Right hindlimb (tissue), 1 donor: Measurements from ENCODE around the gene ZNF660.
"Not testable (repeated sequence)": the region's sequence is repeated elsewhere in the genome, so short reads cannot be mapped to it uniquely, and the experiment has no call there.

Experiments used
- DNase-seq: peaks from one replicate; pipeline ENCODE4 v3.0.0-alpha.2; 2018

ZNF660 gene

DNA sequence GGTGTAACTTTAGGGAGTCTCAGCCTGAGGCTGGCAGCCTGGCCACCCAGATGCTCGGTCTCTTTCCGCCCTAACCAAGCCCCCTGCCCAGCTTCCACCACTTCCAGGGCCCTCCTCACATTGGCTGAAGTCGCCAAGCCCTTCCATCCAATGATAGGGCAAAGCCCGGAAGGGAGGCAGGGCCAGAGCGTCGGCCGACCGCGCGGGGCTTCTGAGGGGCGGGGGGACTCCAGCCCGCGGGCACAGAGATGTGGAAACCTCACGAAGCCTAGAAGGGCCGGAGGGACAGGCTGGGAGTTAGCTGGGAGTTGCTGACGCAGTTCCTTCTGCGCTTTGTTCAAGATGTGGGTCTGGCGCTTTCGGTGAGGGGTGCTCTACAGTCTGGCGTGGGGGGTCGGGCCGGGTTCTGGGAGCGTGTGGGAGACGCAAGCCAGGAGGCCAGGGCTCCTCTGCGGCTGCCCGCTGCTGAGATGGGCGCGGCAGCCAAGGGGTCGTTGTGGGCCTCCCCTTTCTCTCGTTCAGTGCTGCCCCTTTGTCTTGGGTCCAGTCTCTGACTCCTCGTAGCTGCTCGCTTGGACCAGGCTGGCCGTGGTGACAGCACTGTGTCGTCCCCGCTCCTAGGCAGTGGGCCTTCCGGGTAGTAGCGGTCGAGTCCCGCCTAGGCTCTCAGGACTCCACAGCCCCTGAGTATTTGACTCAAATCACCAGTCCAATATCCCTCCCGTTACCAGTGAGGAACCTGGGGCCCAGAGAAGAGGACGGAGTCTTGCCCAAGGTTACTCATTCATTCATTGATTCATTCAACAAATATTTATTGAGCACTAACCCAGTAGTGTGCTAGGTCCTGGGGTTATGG is at the start of gene ZNF660:
ZNF660 (plus strand) TSS at position 319 of the 856 bp plus-strand sequence. CDS start 9,230 bp downstream, outside the sequence.
- DNase-seq, result peak; percentile 91

DNA sequence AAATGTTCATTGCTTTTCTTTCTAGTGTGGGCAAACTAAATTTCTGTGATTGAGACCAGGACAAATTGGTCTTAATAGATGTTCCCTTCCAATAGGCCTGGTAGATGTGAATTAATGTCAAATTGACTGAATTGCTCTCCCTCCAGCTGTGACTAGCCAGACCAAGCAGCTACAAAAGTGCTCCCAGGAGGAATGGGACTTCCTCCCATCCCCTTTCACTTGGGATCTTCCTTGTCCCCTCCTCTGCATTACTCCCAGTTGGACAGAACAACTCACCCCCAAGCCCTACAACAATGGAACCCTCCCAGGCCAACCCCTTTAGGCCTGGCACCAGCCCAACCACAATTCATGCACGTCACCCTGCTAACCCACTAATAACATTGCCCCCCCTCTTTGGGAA is 49.4 kb upstream of the ZNF660 start:
- DNase-seq, result no peak

DNA sequence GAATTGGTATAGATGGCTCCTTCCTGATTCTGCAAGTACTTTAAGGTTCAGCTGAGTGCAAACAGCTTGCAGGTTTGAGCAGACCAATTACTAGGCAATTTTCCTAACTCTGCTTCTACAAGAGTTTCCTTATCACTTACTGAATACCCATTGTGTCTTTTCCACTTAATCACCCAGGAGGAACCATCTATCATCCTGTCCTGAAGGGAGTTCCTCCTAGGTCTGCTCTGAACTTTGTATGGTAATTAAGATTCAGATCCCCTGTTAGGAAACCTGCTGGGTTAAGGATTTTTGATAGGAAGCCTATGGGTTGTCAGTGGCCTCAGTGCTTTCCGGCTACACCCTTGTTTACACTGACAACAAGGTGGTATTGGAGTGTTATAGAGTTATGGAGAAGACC is 40.0 kb upstream of the ZNF660 start:
- DNase-seq, result not testable (repeated sequence)

DNA sequence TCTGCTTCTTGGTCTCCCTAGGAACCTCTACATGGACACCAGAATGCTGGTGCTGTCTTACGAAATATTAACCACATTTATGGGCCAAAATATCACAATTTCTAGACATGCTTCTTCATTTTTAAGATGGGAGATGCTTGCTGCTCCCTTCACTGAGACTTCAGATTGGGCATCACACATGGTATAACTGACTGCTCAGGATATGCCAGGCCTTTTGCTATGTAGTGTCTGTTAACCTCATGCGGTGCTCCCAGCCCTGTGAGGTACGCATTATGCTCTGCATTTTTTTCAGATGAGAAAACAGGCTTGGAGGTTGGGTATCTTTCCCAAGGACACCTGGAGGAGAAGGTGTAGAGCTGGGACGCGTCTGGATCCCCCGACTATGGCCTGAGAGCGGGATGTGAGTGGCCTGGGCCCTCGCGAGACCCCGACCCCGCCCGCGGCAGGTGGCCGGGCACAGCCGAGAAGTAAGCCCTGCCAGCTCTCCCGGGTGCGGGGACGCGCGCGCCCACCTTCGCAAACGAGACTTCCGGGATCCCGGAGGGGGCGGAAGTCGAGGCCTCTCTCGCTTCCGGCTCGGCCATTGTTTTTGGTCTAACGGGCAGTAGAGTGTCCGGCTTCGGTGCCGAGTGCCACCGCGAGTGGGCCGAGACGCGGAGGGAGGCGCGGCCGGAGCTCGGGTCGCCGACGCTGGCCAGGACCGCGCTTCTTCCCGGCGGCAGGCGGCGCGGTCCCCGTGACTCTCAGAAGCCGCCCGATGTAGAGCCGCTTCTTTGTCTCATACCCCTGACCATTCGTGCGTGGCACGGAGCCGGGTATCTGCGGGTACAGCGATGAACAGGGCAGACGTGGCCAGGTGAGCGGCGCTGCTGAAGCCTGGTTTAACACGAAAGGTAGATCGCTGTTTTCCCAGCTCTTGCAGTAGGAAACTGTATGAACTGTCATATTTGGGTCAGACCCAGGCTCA is 29.9 kb upstream of the ZNF660 start, which contains the start of gene ZKSCAN7:
ZKSCAN7 (plus strand) TSS at position 568 of the 967 bp plus-strand sequence. CDS start 1,855 bp downstream, outside the sequence.
- peak; percentile 81 for DNase-seq

DNA sequence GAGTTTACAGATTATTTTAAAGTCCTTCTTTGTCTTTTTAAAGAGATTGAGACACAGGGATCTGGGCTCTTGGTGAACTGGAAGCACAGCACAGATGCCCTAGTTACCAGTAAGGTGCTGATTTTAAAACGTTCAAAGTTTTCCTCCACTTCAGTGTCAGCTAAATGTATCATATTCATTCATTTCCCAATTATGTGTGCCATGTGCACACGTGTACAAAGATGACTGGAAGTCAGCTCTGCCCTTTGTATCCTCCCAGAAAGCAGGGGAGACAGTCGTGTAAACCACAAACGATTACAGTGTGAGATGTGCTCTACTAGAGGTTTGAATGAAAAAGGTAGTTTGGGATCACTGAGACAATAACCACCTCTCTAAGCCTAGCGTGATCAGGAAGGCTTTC is 29.0 kb upstream of the ZNF660 start:
- DNase-seq, result no peak

DNA sequence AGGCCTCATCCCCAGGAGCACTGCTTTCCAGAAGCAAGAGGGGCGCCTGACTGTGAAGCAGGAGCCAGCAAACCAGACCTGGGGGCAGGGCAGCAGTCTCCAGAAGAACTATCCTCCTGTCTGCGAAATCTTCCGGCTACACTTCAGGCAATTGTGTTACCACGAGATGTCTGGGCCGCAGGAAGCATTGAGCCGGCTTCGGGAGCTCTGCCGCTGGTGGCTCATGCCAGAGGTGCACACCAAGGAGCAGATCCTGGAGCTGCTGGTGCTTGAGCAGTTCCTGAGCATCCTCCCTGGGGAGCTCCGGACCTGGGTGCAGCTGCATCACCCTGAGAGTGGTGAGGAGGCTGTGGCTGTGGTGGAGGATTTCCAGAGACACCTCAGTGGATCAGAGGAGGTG is 27.7 kb upstream of the ZNF660 start:
- no peak for DNase-seq

DNA sequence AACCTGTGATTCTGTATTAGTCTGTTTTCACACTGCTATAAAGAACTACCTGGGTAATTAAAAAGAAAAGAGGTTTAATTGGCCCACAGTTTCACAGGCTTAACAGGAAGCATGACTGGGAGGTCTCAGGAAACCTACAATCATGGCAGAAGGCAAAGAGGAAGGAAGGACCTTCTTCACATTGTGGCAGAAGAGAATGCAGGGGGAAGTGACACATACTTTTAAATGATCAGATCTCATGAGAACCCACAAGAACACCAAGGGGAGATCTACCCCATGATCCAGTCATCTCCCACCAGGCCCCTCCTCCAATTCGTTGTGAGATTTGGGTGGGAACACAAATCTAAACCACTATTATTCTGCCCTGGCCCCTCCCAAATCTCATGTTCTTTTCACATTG is 23.7 kb upstream of the ZNF660 start:
- DNase-seq, result no peak

DNA sequence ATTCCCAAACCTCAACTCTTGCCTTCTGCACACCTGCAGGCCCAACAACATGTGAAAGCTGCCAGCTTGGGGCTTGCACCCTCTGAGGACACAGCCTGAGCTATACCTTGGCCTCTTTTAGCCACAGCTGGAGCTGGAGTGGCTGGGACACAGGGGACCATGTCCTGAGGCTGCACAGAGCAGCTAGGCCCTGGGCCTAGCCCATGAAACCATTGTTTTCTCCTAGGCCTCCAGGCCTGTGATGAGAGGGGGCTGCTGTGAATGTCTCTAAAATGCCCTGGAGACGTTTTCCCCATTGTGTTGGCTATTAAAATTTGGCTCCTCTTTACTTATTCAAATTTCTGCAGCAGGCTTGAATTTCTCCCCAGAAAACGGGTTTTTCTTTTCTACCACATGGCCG is 22.6 kb upstream of the ZNF660 start:
- no peak for DNase-seq

DNA sequence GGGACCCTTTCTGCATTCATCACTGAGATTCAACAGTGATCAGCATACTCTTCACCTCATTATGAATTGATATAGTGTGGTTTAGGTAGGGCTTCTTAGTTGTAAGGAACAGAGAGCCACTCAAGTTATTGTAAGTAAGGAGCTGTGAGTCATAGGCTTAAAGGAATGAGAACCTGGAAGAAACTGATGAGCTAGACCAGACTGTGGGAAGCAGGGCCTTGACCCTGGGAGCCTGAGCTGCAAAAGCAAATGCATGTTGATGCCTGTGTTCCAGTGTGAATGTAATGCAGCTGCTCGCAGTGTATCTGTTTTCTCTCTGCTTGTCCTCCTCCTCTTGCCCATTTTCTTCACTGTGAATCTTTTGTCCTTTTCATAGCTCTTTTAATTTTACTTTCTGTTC is 16.2 kb upstream of the ZNF660 start:
- no peak for DNase-seq

DNA sequence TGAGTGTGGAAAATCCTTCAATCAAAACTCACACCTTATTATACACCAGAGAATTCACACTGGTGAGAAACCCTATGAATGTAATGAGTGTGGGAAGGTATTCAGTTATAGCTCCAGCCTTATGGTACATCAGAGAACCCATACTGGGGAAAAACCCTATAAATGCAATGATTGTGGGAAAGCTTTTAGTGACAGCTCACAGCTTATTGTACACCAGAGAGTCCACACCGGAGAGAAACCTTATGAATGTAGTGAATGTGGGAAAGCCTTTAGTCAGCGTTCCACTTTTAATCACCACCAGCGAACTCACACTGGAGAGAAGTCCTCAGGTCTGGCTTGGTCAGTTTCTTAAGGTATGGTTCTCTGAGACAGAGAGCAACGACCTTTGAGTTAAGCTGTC is 13.7 kb upstream of the ZNF660 start:
- no peak for DNase-seq

DNA sequence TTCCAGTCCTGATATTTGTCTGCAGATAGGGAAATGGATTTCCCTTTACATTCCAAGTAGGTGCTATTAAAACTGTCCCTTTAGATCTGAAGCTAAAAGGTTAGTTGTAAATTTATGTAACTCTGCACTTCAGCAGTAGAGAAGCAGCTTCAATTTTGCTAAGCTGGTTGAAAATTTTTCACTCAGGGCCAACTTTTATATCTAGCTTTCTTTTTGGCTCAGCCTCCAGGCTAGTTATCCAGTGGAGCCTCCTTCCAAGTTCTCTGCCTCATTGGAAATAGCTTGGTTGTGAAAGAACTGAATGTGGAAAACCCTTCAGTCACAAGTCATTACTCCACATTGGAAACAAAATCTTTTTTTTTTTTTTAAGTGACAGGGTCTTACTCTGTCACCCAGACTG is 8.2 kb upstream of the ZNF660 start:
- peak; percentile 25 for DNase-seq

DNA sequence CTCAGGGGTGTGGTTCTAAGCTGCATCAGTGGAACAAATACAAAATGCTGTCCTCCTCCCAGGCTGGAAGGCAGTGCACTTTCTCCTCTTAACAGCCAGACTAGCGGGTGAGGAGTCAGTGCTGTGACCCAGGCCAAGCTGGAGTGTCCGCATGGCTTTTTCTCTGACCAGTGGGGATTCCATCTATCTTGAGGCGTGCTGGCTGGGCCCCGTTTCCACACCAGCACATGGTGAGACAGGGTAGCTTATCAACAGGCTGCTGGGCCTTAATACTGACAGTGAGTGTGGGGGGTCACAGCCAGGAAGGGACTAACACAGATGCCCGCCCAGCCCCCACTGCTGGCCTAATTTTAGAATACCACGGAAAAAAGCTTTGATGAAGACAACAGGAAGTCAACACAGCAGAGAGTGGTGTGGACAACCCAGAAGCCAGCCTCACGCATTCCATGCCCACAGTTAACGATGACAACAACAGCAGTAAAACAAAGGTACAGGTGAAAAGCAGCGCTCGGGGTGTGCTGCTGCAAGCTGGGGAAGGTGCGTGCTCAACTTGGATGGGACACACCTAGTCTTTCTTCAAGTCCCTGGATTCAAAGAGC is 7.3 kb upstream of the ZNF660 start:
- not testable (repeated sequence) for DNase-seq

DNA sequence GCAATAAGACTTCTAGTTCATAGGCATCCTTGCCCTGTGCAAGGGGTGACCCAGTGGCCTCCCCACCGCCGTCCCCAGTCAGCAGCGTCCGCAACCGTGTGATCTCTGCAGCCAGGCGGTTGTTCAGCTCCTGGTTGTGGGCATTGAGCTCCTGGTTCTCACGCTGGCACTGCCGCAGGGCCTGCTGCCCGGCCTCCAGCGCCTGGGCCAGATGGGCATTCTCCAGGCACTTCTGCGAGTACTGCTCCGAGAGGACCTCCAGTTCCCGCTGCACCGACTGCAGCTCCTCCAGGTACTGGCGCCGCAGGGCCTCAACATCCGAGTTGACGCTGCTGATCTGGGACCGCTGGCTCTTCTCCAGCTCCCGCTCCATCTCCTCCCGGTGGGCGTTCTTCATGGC is 6.4 kb upstream of the ZNF660 start:
- not testable (repeated sequence) for DNase-seq

DNA sequence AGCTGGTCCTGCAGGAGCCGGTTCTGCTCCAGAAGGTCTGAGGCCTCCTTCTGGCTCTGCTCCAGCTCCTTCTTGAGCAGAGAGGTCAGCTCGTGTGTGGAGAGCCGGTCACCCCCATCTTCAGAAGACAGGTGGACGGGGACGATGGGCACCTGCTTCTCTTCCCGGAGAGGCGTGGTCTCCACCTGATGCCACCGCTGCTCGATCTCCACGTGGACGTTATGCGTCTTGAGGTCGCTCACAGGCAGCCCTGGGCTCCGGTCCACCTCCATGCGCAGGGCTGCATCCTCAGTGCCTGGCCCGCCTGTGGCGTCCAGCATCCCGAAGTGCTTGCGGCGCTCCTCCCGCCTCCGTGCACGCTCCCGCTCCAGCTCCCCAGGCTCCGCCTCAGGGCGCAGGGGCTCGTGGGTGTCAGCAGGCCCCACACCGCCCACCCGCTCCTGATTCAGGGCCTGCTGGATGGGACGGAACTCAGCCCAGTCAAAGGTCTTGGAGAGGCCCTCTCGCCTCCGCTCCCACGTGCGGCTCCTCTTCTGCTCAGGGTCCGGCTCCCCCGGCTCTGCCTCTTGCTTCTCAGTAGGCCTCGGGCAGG is 5.7 kb upstream of the ZNF660 start:
- DNase-seq, result not testable (repeated sequence)

DNA sequence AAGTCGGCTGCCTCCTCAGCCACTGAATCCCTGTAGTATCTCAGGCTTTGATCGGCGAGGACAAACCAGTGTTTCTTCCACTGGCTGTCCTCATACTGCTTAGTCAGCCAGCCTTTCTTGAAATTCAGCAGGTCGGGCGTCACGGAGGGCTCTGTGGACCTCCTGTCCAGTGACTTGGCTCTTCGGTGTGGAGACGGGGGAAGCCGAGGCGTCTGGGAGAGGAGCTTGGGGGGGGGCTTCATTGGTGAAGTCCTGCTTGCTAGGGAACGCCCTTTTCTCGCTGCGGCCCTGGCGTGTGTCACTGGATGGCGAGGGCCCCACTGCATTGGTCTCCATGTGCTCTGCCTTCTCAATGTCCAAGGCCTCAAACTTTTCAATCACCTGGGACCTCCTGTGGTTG is 5.0 kb upstream of the ZNF660 start:
- not testable (repeated sequence) for DNase-seq

DNA sequence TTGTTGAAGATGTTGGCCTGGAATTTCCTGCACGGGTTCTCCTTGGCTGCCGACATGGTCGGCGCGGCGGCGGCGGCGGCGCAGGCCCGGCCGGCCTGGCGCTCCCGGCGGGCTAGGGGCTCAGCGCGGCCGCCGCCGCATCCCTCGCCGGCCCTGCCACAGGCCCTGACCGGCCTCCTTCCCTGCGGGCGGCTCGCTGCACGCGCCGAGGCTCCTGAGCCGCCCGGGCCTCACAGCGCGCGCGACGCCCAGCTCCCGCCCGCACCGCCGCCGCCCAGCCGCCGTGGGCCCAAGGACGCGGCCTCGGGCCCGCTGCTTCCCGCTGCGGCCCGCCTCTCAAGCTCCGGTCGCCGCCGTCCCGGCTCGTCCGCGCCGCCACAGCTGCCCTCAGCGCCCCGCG is 3.8 kb upstream of the ZNF660 start:
- DNase-seq, result not testable (repeated sequence)

DNA sequence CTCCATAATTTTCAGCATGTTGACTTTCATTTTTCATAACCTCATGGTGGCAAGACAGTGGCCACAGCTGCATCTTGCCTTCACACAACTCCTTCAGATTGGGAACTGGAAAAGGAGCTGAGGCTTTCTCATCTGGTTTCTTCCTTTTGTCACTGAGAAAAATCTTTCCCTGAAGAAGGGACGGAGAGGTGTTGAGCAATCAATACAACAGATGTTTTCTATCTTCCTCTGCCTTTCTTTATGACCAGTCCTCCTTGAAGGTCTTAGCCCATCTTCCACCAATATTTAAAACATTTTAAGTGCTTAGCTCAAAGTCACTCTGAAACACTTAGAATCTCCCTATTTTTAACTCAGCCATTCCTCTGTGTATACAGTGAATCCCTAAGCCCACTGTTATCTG is 11.9 kb downstream of the ZNF660 start:
- DNase-seq, result no peak

DNA sequence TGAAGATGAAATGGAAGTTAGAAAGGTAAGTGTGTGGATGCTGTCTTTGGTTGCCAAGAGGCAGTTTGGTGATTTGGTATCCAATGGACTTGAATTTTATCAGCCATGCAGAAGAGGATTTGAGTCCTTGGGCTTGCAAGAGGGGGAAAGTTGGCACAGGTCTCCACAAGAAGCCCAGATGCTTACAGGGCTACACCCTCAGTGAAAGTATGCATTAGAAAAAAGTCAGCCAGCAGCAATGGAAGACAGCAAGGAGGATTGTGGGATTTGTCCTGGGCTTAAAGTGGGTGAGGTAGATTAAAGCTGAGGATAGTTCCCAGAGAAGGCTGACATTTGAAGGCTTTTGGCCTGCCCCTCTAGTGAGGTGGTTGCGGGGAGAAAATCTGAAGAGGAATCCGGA is 17.0 kb downstream of the ZNF660 start:
- DNase-seq, result no peak

DNA sequence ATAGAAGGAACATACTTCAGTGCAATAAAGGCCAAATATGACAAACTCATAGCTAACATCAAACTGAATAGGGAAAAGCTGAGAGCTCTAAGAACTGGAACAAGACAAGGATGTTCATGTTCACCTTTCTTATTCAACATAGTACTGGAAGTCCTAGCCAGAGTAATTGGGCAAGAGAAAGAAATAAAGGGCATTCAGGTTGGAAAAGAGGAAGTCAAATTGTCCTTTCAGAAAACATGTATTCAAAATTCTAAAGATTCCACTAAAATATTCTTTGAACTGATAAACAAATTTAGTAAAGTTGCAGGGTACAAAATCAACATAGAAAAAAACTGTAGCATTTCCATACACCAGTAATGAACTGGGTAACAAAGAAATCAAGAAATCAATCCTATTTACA is 27.9 kb downstream of the ZNF660 start:
- no peak for DNase-seq

DNA sequence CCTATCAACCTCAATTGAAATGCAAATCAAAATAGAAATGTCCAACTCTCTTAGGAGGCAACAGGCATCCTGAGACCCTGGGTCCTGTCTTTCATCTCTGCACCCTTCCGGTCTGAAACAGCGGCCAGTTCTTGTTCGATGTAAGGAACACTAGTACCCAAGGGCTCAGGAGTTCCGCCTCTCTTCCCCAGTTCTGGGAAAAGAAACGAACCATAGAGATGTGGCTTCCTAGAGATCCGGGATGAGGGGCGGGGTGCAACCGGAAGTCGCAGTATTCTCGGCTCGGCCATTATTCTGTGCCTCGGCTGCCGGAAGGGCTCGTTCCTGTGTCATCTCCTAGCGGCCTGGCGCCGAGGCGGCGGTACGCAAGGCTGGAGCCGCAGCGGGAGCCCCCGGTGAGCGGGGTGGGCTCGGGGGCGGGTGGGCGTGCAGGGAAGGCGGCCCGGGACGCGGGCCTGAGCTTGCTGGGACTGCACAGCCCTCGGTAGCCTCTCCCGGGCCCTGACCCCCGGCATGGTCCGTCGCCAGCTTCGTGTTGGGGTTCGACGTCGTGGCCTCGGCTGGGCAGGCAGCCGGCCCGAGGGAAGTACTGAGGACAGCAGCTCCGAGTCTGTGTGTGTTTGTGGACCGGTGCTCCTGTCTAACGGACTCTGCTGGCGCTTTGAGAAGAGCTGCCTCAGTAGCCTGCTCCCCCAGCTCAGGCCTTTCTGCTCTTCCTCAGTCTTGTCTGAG is 40.2 kb downstream of the ZNF660 start, which contains the start of gene ZNF197:
ZNF197 (plus strand) TSS at position 288 of the 732 bp plus-strand sequence. CDS start 4,119 bp downstream, outside the sequence.
- DNase-seq, result peak; percentile 94

DNA sequence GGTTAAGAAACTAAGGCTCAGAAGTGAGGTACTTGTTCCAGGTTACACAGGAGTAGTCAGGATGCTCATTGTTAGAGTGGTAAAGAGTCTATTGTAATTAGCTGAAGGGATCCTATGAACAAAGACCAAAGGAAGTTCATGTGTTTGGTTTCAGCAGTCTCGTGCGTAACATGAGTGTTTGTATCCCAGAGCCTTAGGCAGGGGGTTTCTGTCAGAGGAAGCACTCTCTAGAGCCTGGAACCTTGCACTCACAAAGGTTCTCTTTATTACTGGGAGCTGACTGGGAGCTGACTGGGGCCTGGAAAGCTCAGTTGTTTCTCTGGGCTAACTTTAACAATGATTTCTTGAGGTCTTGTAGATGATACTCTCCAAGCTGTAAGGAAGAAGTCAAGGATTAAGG is 44.0 kb downstream of the ZNF660 start:
- DNase-seq, result no peak

DNA sequence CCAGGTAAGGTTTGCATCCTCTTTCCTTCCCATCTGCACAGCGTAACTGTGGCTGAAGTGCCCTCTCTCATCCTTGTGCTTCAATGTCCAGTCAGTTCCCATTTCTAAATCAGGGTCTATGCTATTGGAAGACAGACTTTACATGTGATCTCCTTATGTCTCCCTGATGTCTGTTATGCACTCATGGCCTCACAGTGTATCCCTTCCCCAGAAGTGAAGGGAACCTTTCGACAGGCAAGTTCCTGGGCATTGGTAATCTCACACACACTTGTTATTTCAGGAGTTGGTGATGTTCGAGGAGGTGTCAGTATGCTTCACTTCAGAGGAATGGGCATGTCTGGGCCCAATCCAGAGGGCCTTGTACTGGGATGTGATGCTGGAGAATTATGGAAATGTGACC is 47.4 kb downstream of the ZNF660 start:
- DNase-seq, result no peak
